ENCODE measurements around the gene FOXB2. TPM values are rescaled to one million over a fixed set of nuclear protein-coding genes. Genes with fewer than 3 reads are reported as not detected.
"Not testable (repeated sequence)": the region's sequence is repeated elsewhere in the genome, so short reads cannot be mapped to it uniquely, and the experiment has no call there.

FOXB2 gene
- total RNA-seq, 1 donor from 2014 or later, result not detected

DNA sequence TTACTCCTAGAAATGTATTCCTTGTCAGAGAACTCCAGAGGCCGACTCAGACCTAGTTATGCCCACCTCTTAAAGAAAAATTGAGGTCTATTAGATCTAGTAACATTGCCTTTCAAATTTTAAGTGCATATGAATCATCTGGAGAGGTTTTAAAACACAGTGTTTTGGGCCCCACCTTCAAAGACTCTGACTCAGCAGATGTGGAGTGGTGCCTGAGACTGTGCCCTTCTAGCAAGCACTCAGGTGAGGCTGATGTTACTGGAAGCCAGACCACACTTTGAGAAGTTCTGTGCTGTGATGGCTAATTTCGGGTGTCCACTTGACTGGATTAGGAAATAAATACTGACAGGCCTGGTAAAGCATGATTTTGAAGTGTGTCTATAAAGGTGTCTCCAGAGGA lies 10.6 kb downstream of the FOXB2 start:
- H3K27me3 Mint-ChIP-seq (ENCODE audit: low read depth), result peaks cover 67% of the 10 kb centered on the region
- H3K4me3 Mint-ChIP-seq (ENCODE audit: unreplicated experiment), result no peak overlapping the region
- no peaks in the 10 kb centered on the region for H3K4me1 Mint-ChIP-seq (ENCODE audit: low read depth)

DNA sequence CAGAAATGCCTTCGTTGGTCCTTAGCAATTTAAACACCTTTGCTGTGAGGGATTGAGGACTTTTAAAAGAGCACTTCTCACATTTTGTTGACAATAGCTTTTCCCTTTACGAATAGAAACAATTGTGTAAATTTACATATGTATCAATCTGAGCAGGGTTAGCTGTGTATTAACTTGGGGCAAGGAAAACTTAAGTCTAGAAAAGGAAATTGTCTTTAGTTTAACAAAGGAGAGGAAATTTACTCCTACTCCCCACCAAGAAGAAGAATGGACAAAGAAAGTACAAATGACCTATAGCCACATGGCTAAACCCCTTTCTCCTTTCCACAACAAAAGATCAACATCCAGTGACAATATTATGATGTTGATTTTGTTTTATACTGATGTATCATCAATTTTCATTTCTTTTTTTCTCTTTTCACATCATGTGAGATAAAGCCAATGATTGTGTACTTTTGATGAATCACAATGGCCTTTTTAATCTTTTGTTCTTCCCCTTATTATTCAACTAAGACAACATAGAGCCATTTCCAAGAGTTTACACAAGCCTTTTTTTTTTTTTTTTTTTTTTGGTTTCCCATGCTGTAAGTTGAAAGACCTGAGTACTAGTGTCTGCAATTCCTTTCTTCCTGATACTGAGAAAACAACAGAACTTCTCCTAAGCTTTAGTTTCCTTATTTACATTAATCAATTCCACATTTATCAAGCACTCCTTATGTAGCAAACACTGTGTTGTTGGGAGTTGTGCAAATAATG lies 19.0 kb downstream of the FOXB2 start:
- TF ChIP-seq, protein P1, sequence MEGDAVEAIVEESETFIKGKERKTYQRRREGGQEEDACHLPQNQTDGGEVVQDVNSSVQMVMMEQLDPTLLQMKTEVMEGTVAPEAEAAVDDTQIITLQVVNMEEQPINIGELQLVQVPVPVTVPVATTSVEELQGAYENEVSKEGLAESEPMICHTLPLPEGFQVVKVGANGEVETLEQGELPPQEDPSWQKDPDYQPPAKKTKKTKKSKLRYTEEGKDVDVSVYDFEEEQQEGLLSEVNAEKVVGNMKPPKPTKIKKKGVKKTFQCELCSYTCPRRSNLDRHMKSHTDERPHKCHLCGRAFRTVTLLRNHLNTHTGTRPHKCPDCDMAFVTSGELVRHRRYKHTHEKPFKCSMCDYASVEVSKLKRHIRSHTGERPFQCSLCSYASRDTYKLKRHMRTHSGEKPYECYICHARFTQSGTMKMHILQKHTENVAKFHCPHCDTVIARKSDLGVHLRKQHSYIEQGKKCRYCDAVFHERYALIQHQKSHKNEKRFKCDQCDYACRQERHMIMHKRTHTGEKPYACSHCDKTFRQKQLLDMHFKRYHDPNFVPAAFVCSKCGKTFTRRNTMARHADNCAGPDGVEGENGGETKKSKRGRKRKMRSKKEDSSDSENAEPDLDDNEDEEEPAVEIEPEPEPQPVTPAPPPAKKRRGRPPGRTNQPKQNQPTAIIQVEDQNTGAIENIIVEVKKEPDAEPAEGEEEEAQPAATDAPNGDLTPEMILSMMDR (IDR thresholded peaks at IDR 0.05), result no peak
- Mint-ChIP-seq H3K36me3 (ENCODE audit: low read depth) (no peaks in the 10 kb centered on the region), H3K27me3 (ENCODE audit: low read depth) (peaks cover 44% of the 10 kb centered on the region), H3K4me3 (ENCODE audit: unreplicated experiment) (no peak overlapping the region), H3K4me1 (ENCODE audit: low read depth) (no peaks in the 10 kb centered on the region), H3K9me3 (ENCODE audit: low read depth) (no peaks in the 10 kb centered on the region), H3K27ac (ENCODE audit: unreplicated experiment) (no peak overlapping the region)
- no peak for DNase-seq (ENCODE audit: low spot score)

More for the DNA sequence above, 10.6 kb downstream of the FOXB2 start:
- H3K27ac Mint-ChIP-seq (ENCODE audit: unreplicated experiment), result no peak overlapping the region
- DNase-seq (ENCODE audit: low spot score), result no peak
- H3K36me3 Mint-ChIP-seq (ENCODE audit: low read depth), result no peaks in the 10 kb centered on the region
- TF ChIP-seq, protein P1 (IDR thresholded peaks at IDR 0.05), result no peak
- H3K9me3 Mint-ChIP-seq (ENCODE audit: low read depth), result no peaks in the 10 kb centered on the region

DNA sequence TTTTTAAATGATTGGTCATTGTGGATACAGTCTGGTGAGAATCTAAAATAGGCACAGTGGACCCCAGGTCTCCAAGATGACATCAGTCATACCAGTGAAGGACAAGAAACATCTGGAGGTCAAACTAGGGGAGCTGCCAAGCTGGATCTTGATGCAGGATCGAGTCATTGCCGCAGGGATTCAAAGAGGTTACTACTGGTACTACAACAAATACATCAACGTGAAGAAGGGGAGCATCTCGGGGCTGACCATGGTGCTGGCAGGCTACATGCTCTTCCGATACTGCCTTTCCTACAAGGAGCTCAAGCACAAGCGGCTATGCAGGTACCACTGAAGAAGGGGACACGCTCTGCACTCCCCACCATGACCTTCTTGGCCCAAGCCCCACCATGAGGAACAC lies 20.9 kb downstream of the FOXB2 start:
- Mint-ChIP-seq H3K4me3 (ENCODE audit: unreplicated experiment) (no peak overlapping the region), H3K9me3 (ENCODE audit: low read depth) (no peaks in the 10 kb centered on the region), H3K36me3 (ENCODE audit: low read depth) (no peaks in the 10 kb centered on the region), H3K4me1 (ENCODE audit: low read depth) (no peaks in the 10 kb centered on the region), H3K27me3 (ENCODE audit: low read depth) (peaks cover 45% of the 10 kb centered on the region), H3K27ac (ENCODE audit: unreplicated experiment) (no peak overlapping the region)
- no peak for DNase-seq (ENCODE audit: low spot score)
- TF ChIP-seq, protein P1 (IDR thresholded peaks at IDR 0.05), result no peak

DNA sequence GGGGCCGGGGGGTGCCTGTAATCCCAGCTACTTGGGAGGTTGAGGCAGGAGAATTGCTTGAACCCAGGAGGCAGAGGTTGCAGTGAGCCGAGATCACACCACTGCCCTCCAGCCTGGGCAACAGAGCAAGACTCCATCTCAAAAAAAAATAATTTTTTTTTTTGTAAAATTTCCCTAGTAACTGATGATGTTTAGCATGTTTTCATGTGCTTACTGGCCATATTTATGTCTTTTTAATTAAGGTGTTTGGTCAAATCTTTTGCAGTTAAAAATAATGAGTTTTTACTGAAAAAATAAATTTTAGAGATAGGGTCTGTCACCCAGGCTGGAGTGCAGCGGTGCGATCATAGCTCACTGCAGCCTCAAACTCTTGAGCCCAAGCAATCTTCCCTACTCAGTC lies 24.3 kb downstream of the FOXB2 start:
- H3K9me3 Mint-ChIP-seq (ENCODE audit: low read depth); DNase-seq (ENCODE audit: low spot score); H3K27ac Mint-ChIP-seq (ENCODE audit: unreplicated experiment); H3K4me3 Mint-ChIP-seq (ENCODE audit: unreplicated experiment); H3K4me1 Mint-ChIP-seq (ENCODE audit: low read depth); H3K36me3 Mint-ChIP-seq (ENCODE audit: low read depth): not testable (repeated sequence)
- H3K27me3 Mint-ChIP-seq (ENCODE audit: low read depth), result peaks cover 43% of the 10 kb centered on the region

DNA sequence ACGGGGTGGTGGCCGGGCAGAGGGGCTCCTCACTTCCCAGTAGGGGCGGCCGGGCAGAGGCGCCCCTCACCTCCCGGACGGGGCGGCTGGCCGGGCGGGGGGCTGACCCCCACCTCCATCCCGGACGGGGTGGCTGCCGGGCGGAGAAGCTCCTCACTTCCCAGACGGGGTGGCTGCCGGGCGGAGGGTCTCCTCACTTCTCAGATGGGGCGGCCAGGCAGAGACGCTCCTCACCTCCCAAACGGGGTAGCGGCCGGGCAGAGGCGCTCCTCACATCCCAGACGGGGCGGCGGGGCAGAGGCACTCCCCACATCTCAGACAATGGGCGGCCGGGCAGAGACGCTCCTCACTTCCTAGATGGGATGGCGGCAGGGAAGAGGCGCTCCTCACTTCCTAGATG lies 41.2 kb downstream of the FOXB2 start:
- H3K4me3 Mint-ChIP-seq (ENCODE audit: unreplicated experiment); DNase-seq (ENCODE audit: low spot score); H3K4me1 Mint-ChIP-seq (ENCODE audit: low read depth); H3K27ac Mint-ChIP-seq (ENCODE audit: unreplicated experiment); H3K9me3 Mint-ChIP-seq (ENCODE audit: low read depth); H3K36me3 Mint-ChIP-seq (ENCODE audit: low read depth): not testable (repeated sequence)
- peaks cover 21% of the 10 kb centered on the region for H3K27me3 Mint-ChIP-seq (ENCODE audit: low read depth)

DNA sequence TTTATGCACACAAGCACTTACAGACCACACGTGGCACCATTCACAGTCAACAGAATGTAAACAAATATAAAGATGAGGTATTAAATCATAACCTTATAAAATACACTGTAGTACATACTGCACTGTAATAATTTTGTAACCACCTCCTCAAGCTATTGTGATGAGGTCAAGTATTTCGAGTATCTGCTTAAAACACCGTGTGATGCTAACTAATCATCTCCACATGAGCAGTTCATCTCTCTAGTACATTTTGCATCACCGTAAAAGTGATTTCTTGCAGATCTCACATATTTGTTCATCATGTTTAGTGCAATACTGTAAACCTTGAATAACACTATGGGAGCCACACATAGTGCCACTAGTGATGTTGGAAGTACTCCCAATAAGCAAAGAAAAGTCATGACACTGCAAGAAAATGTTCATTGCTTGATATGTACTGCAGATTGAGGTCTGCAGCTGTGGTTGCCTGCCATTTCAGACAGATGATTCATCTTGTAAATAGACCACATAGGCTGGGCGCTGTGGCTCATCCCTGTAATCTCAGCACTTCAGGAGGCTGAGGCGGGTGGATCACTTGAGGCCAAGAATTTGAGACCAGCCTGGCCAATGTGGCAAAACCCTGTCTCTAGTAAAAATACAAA lies 44.3 kb downstream of the FOXB2 start:
- DNase-seq (ENCODE audit: low spot score), result no peak
- H3K36me3 Mint-ChIP-seq (ENCODE audit: low read depth), result no peaks in the 10 kb centered on the region
- no peak overlapping the region for H3K27ac Mint-ChIP-seq (ENCODE audit: unreplicated experiment)
- TF ChIP-seq, protein P1 (IDR thresholded peaks at IDR 0.05), result no peak
- H3K9me3 Mint-ChIP-seq (ENCODE audit: low read depth), result peaks cover 9% of the 10 kb centered on the region
- no peak overlapping the region for H3K4me3 Mint-ChIP-seq (ENCODE audit: unreplicated experiment)
- peaks cover 5% of the 10 kb centered on the region for H3K4me1 Mint-ChIP-seq (ENCODE audit: low read depth)
- peaks cover 17% of the 10 kb centered on the region for H3K27me3 Mint-ChIP-seq (ENCODE audit: low read depth)

Measured in chondrocyte (in vitro differentiated cells).